HG02943 (cell line): Measurements from ENCODE around the gene SIX3.

Experiments
- ATAC-seq: cut with Tn5 transposase; IDR thresholded peaks from one replicate; pipeline ENCODE4 v1.9.1; 2021; ENCODE audit warnings: mild to moderate bottlenecking, low read depth, moderate library complexity; ENCODE audit not compliant: unreplicated experiment

Gene SIX3

GRCh38 chr2:44980751-44981713 is 39.5 kb downstream of the SIX3 start:
- ATAC-seq, result no peak

DNA sequence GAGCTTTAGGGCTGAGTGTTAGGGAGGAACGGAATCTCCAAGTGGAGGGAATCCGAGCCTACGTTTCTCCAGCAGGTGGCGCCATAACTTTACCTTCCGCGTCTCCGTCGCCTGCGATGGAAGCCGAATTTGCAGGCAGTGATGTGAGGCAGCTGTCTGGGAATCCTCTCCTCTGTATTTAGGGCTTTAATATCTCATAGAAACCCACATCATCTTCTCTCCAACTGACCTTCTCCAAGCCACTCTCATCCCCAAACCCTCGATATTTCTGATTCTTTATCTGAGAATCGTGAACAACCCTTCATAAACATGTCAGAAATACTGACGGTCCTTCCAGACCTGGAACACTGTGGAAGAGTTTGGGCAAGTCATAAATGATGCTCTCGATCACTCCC is 40.2 kb downstream of the SIX3 start:
- no peak for ATAC-seq

- ATAC-seq, result no peak
Observed at GRCh38 chr2:44983836-44984604, 42.5 kb downstream of the SIX3 start.

GRCh38 chr2:44989176-44989575 is 47.7 kb downstream of the SIX3 start:
- no peak for ATAC-seq

DNA sequence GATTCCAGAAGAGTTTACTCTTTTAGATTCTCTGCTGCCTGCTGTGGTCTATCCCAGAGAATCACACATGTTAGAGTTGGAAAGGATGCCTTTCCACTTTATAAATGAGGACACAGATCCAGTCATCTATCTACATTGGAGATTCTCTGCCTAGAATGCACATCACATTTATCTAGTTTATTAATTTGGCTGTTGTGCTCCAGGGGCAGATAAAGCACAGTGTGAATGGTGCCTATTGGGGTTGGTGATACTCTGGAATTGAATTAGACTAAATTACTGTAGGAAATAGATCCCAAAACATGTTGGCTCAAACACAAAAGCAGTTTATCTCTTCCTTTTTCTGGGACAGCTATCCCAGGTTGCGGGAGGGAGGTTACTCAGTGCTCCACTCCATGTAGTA is 52.9 kb downstream of the SIX3 start:
- no peak for ATAC-seq
